GM06990 (cell line): ENCODE measurements around the gene TCHHL1.
A peak's percentile ranks its signal among the peaks of the same experiment; 100 is the strongest.

ENCODE experiments used
- DNase-seq: peaks from one replicate; pipeline ENCODE4 v3.0.0-alpha.2; 2011; ENCODE audit not compliant: insufficient read length; ENCODE audit errors: extremely low read depth
- H3K27me3 ChIP-seq: replicated peaks from 2 replicates; pipeline ENCODE4 v1.6.0; 2011; ENCODE audit warnings: low read length; ENCODE audit not compliant: control insufficient read depth, insufficient read depth
- H3K36me3 ChIP-seq: 2 replicates; pipeline ENCODE4 v1.5.1; 2011; ENCODE audit warnings: low read length; ENCODE audit not compliant: control insufficient read depth, insufficient read depth
- H3K4me3 ChIP-seq: replicated peaks from 2 replicates; pipeline ENCODE4 v1.5.1; 2011; ENCODE audit warnings: low read depth, mild to moderate bottlenecking, control low read depth, low read length
- CTCF ChIP-seq: IDR thresholded peaks from 2 replicates; pipeline ENCODE4 v1.5.1; 2011; ENCODE audit warnings: low read length, control low read depth, mild to moderate bottlenecking, inconsistent platforms; ENCODE audit not compliant: insufficient read depth, poor library complexity, severe bottlenecking

TCHHL1 gene

DNA sequence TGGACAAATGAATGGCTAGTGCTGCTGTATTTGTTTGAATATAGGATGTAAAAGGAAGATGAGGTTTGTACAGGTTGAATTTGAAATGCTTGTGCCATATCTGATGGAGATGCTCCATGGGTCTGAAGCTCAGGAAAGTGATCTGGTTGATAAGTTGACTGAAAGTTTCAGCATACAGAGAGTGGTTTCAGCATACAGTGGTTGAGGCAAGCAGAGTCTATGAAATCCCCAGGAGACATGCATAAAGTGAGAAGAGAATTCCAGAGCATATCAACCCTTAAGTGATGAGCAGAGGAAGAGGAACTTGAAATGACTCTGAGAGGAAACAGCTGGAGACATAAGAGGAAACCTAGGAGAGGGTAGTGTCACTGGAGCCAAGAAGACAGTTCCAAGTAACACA lies 21.7 kb downstream of the TCHHL1 start:
- no peak for DNase-seq
- Histone ChIP-seq H3K27me3 (no peaks in the 10 kb centered on the region; the same call in 1 of the 2 replicates), H3K36me3 (no peaks in the 10 kb centered on the region), H3K4me3 (no peak overlapping the region)
- no peak for TF ChIP-seq CTCF

GRCh38 chr1:152061952-152062351 lies 26.9 kb downstream of the TCHHL1 start:
- Histone ChIP-seq H3K27me3 (no peaks in the 10 kb centered on the region; the same call in 1 of the 2 replicates), H3K4me3 (no peak overlapping the region), H3K36me3 (no peaks in the 10 kb centered on the region)
- TF ChIP-seq CTCF, result no peak
- DNase-seq, result no peak

DNA sequence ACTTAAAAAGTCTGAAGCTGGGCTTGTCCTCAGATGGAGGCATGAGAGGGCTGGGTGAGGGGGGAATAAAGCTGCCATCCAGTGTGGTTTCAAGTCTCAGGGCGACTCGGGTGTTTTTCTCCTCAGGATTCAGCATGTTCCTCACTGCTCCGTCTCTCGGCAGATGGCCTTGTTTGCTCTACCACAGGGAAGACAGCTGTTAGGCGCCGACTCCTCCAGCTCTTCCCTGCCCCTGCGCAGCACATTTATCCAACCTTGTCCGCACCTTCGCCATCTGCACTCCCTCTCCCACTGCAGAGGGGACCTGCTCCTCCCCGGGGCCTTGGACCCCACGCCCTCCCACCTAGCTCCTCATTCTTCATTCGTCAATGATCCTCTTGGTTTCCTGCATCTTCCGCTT lies 35.5 kb downstream of the TCHHL1 start:
- H3K36me3 ChIP-seq, result no peaks in the 10 kb centered on the region
- no peak for DNase-seq
- H3K4me3 ChIP-seq, result no peak overlapping the region
- TF ChIP-seq CTCF, result no peak
- peaks cover 3% of the 10 kb centered on the region; the same call in 1 of the 2 replicates for H3K27me3 ChIP-seq

DNA sequence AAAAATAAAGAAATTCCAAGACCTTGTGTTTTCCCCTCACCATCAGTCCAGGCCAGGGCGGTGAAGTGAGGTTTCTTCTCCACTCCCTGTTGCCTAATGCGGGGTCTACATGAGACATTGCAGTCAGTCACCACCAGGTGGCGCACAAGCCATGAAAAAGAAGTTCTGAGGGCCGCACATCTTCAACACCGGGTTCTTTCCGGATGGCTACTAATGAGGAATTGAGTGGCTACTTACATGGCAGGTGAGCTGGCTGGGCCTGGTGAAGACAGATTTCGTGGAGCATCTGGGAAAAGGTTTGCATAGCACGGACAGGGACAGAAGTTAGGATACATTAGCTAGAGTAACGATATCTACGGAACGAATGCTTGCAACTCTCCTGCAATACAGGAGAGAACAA lies 36.3 kb downstream of the TCHHL1 start:
- no peak for DNase-seq
- peak; percentile 81 for TF ChIP-seq CTCF
- 0 out of 2 replicates have a peak, but pooled peaks cover 3% of the 10 kb centered on the region for H3K27me3 ChIP-seq
- no peak overlapping the region for H3K4me3 ChIP-seq
- no peaks in the 10 kb centered on the region for H3K36me3 ChIP-seq

GRCh38 chr1:152050886-152051675 lies 37.8 kb downstream of the TCHHL1 start:
- no peaks in the 10 kb centered on the region for H3K36me3 ChIP-seq
- no peak overlapping the region for H3K4me3 ChIP-seq
- H3K27me3 ChIP-seq, result 0 out of 2 replicates have a peak, but pooled peaks cover 3% of the 10 kb centered on the region
- no peak for DNase-seq
- TF ChIP-seq CTCF, result no peak
